Measurements from ENCODE around the gene PGRMC2. TPM values are rescaled to one million over a fixed set of nuclear protein-coding genes. Genes with fewer than 3 reads are reported as not detected.

PGRMC2 gene
- polyA plus RNA-seq, 3 donors, result 6.3 to 13.9 (median 7.3) TPM

DNA sequence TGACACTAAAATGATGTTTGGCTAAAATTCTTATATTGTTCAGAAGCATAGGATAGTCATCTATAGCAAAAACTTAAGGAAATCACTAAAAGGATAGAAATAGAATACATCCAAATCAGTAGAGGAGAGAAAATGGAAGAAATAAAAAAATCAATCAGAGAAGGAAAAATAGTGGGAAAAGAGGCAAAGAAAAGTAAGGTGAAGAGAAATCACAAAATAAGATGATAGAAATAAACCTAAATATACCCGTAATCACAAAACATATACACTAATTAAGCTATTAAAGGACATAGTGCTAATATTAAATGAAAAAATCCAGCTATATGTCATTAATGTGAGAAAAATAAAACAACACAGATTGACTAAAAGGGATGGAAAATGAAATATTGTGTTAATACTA is 6.3 kb downstream of the PGRMC2 start:
- no CpG with 5 or more reads among the region's 1 CpG for WGBS (ENCODE audit: insufficient coverage)
- Histone ChIP-seq H3K4me3 (replicated peaks in 1 of 3; ENCODE audit: low read depth in 2 of 3, low read length in 3 of 3) (no peak overlapping the region), H3K9me3 (replicated peaks in 1 of 2; ENCODE audit: control insufficient read depth in 1 of 2, insufficient read depth in 1 of 2, low read length in 2 of 2) (no peaks in the 10 kb centered on the region), H3K27ac (ENCODE audit: low read depth in 1 of 2, low read length in 2 of 2) (no peak overlapping the region), H3K9ac (ENCODE audit: insufficient read depth, low read length, poor library complexity, severe bottlenecking) (no peak overlapping the region), H3K27me3 (ENCODE audit: control insufficient read depth in 2 of 2, insufficient read depth in 2 of 2, low read length in 2 of 2) (no peaks in the 10 kb centered on the region), H3K36me3 (replicated peaks in 1 of 2; ENCODE audit: control insufficient read depth in 1 of 2, insufficient read depth in 2 of 2, low read length in 2 of 2) (no peaks in the 10 kb centered on the region), H3K79me2 (ENCODE audit: insufficient read depth, low read length) (peaks cover 62% of the 10 kb centered on the region), H3K4me1 (ENCODE audit: control insufficient read depth in 1 of 2, insufficient read depth in 2 of 2, low read length in 2 of 2) (peaks cover 7 to 22% of the 10 kb centered on the region in 2 donors), H2AFZ (ENCODE audit: insufficient read depth, low read depth, low read length, poor library complexity, severe bottlenecking) (no peak overlapping the region), H4K20me1 (ENCODE audit: insufficient read depth, low read length) (no peaks in the 10 kb centered on the region), H3K4me2 (replicated peaks; ENCODE audit: extremely low read depth, low read length, poor library complexity, severe bottlenecking) (no peak overlapping the region)
- H3K36me3 Mint-ChIP-seq, result peaks cover 3 to 10% of the 10 kb centered on the region in 2 donors
- peaks cover 30% of the 10 kb centered on the region for H3K4me1 Mint-ChIP-seq
- H3K9me3 Mint-ChIP-seq, result no peaks in the 10 kb centered on the region
- DNase-seq, result no peak
- no peaks in the 10 kb centered on the region for H3K27me3 Mint-ChIP-seq (ENCODE audit: low read depth in 3 of 3)
- H3K27ac Mint-ChIP-seq, result no peak overlapping the region
- TF ChIP-seq, protein P1, sequence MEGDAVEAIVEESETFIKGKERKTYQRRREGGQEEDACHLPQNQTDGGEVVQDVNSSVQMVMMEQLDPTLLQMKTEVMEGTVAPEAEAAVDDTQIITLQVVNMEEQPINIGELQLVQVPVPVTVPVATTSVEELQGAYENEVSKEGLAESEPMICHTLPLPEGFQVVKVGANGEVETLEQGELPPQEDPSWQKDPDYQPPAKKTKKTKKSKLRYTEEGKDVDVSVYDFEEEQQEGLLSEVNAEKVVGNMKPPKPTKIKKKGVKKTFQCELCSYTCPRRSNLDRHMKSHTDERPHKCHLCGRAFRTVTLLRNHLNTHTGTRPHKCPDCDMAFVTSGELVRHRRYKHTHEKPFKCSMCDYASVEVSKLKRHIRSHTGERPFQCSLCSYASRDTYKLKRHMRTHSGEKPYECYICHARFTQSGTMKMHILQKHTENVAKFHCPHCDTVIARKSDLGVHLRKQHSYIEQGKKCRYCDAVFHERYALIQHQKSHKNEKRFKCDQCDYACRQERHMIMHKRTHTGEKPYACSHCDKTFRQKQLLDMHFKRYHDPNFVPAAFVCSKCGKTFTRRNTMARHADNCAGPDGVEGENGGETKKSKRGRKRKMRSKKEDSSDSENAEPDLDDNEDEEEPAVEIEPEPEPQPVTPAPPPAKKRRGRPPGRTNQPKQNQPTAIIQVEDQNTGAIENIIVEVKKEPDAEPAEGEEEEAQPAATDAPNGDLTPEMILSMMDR (IDR thresholded peaks at IDR 0.05), result no peak
- H3K4me3 Mint-ChIP-seq, result no peak overlapping the region
- intact Hi-C loops (cut with micrococcal nuclease), result loop anchor here (10.0 kb wide), 2 partner anchors 647 to 813 kb away; partner anchors contain the start of genes C4orf33 (in 1 of the 2), INTU (in 1 of the 2) and SCLT1 (in 1 of the 2)

DNA sequence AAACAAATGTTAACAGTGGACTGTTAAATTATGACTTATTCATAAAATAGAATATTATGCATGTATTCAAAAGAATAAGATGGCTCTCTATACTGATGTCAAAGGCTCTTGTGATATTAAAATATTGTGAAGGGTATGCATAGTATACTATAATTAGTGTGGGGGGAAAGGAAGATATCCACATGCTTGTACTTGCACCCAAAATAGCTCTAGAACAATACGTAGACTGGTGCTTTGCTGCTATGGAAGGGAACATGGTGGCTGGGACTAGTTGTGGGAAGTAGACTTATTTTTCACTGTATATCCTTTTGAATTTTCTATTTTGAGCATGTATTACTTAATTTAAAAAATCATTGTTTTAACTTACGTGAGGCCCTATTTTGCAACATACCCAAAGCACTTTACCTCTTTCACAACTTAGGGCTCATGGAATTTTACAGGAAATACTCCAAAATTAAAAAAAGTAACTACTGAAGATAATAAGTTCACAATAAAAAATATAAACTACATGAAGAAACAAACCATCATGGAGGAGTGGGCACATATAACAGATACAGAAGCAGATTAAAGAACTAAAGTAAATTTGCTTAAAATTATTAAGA is 7.9 kb downstream of the PGRMC2 start:
- Histone ChIP-seq H3K4me2 (replicated peaks; ENCODE audit: extremely low read depth, low read length, poor library complexity, severe bottlenecking) (no peak overlapping the region), H3K27ac (ENCODE audit: low read depth in 1 of 2, low read length in 2 of 2) (no peak overlapping the region), H3K36me3 (replicated peaks in 1 of 2; ENCODE audit: control insufficient read depth in 1 of 2, insufficient read depth in 2 of 2, low read length in 2 of 2) (no peaks in the 10 kb centered on the region), H2AFZ (ENCODE audit: insufficient read depth, low read depth, low read length, poor library complexity, severe bottlenecking) (no peak overlapping the region), H4K20me1 (ENCODE audit: insufficient read depth, low read length) (no peaks in the 10 kb centered on the region), H3K9me3 (replicated peaks in 1 of 2; ENCODE audit: control insufficient read depth in 1 of 2, insufficient read depth in 1 of 2, low read length in 2 of 2) (no peaks in the 10 kb centered on the region), H3K4me3 (replicated peaks in 1 of 3; ENCODE audit: low read depth in 2 of 3, low read length in 3 of 3) (no peak overlapping the region), H3K4me1 (ENCODE audit: control insufficient read depth in 1 of 2, insufficient read depth in 2 of 2, low read length in 2 of 2) (peaks cover 3 to 8% of the 10 kb centered on the region in 2 donors), H3K79me2 (ENCODE audit: insufficient read depth, low read length) (peaks cover 58% of the 10 kb centered on the region), H3K27me3 (ENCODE audit: control insufficient read depth in 2 of 2, insufficient read depth in 2 of 2, low read length in 2 of 2) (no peaks in the 10 kb centered on the region), H3K9ac (ENCODE audit: insufficient read depth, low read length, poor library complexity, severe bottlenecking) (no peak overlapping the region)
- intact Hi-C loops (cut with micrococcal nuclease), result loop anchor here (10.0 kb wide), 2 partner anchors 645 to 815 kb away; partner anchors contain the start of genes C4orf33 (in 1 of the 2), INTU (in 1 of the 2) and SCLT1 (in 1 of the 2)
- H3K36me3 Mint-ChIP-seq, result peaks cover 3 to 10% of the 10 kb centered on the region in 2 donors
- H3K27ac Mint-ChIP-seq, result peak overlapping the region in 2 of 7 donors; percentile 3 to 36
- TF ChIP-seq, protein P1 (IDR thresholded peaks at IDR 0.05), result no peak
- no peak for DNase-seq
- no CpG with 5 or more reads among the region's 2 CpGs for WGBS (ENCODE audit: insufficient coverage)
- H3K4me1 Mint-ChIP-seq, result peaks cover 14% of the 10 kb centered on the region
- no peak overlapping the region for H3K4me3 Mint-ChIP-seq
- H3K9me3 Mint-ChIP-seq, result no peaks in the 10 kb centered on the region
- H3K27me3 Mint-ChIP-seq (ENCODE audit: low read depth in 3 of 3), result no peaks in the 10 kb centered on the region

Measured in CD14-positive monocyte (primary cell).